Naive B cell (primary cell): Measurements from ENCODE around the gene MFNG. TPM values are rescaled to one million over a fixed set of nuclear protein-coding genes. Genes with fewer than 3 reads are reported as not detected.
"Not testable (repeated sequence)": the region's sequence is repeated elsewhere in the genome, so short reads cannot be mapped to it uniquely, and the experiment has no call there.

Source experiments
- ATAC-seq, 2 donors: fragments of 150-1000 bp; cut with Tn5 transposase; 2 replicates each; pipeline ENCODE4 v1.10.0; 2021; ENCODE audit warnings: low read depth in 2 of 2, mild to moderate bottlenecking in 2 of 2, moderate library complexity in 2 of 2
- DNase-seq: peaks from one replicate; pipeline ENCODE4 v3.0.0; 2022
- H3K27ac Mint-ChIP-seq, 6 donors: one replicate each; pipeline ENCODE4 v1.8.0; 2020 to 2022; ENCODE audit warnings: mild to moderate bottlenecking in 6 of 6, mixed read lengths in 6 of 6, moderate library complexity in 5 of 6, inconsistent platforms in 2 of 6
- H3K27me3 Mint-ChIP-seq, 3 donors: one replicate each; pipeline ENCODE4 v1.8.0; 2021 to 2022; ENCODE audit warnings: mixed read lengths in 3 of 3, mild to moderate bottlenecking in 1 of 3
- H3K36me3 Mint-ChIP-seq, 2 donors: one replicate each; pipeline ENCODE4 v1.8.0; 2020 to 2022; ENCODE audit warnings: mixed read lengths in 2 of 2, inconsistent platforms in 1 of 2, mild to moderate bottlenecking in 1 of 2
- H3K4me1 Mint-ChIP-seq, 3 donors: one replicate each; pipeline ENCODE4 v1.8.0; 2020 to 2022; ENCODE audit warnings: mixed read lengths in 3 of 3, inconsistent platforms in 1 of 3, mild to moderate bottlenecking in 1 of 3, moderate library complexity in 1 of 3
- H3K4me3 Mint-ChIP-seq, 8 donors: one replicate each; pipeline ENCODE4 v1.8.0; 2020 to 2022; ENCODE audit warnings: mild to moderate bottlenecking in 8 of 8, mixed read lengths in 8 of 8, moderate library complexity in 8 of 8, inconsistent platforms in 2 of 8
- H3K9me3 Mint-ChIP-seq, 7 donors: one replicate each; pipeline ENCODE4 v1.8.0; 2020 to 2022; ENCODE audit warnings: mixed read lengths in 7 of 7, mild to moderate bottlenecking in 5 of 7, inconsistent platforms in 2 of 7, moderate library complexity in 1 of 7
- polyA plus RNA-seq, 6 donors: library from polyadenylated mRNA; unstranded; fragments of 300-500 nt; fragmentation: Illumina TruSeq; gene quantifications; one replicate each; pipeline ENCODE4 v1.2.3, GENCODE V29; 2021; ENCODE audit warnings: low read depth in 6 of 6

Gene MFNG
- polyA plus RNA-seq, 6 donors from 2014 or later: 145 to 298 (median 186) TPM

DNA sequence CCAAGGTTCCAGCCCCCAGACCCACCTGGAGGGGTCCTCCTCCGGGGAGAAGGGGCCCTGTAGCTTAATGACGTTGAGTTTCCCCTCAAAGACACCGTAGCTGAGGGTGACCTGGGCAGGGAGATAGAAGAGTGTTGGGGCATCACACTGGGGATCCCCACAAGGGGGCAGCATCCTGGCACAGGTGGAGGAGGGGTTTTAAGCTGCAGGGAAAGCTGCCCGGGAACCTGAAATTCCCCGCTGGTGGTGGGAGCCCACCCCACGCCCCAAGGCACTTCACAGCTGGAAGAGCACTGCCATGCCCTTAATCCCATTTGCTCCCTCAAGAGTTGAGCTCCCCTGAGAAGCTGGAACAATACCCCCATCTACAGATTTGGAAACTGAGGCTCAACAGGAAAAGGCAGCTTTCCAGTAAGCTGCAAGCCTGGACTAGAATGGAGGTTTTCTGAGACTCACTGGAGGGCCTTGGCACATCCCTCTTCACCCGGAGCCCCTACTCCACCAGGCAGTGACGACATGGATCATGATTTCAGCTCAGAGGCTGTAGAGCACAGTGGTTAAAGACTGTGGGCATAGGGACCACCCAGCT lies 13.7 kb downstream of the MFNG start:
- Mint-ChIP-seq H3K36me3 (peaks cover 21 to 35% of the 10 kb centered on the region in 2 donors), H3K27me3 (no peaks in the 10 kb centered on the region), H3K4me3 (no peak overlapping the region), H3K27ac (no peak overlapping the region), H3K9me3 (no peaks in the 10 kb centered on the region), H3K4me1 (peaks cover 20 to 31% (median 25%) of the 10 kb centered on the region in 3 donors)
- ATAC-seq (no peak), DNase-seq (peak; percentile 17)

- H3K27me3 Mint-ChIP-seq: no peaks in the 10 kb centered on the region
- no peaks in the 10 kb centered on the region for H3K9me3 Mint-ChIP-seq
- peaks cover 21 to 35% of the 10 kb centered on the region in 2 donors for H3K36me3 Mint-ChIP-seq
- no peak overlapping the region for H3K4me3 Mint-ChIP-seq
- H3K4me1 Mint-ChIP-seq: peaks cover 20 to 31% (median 25%) of the 10 kb centered on the region in 3 donors
- ATAC-seq (no peak), DNase-seq (no peak)
- no peak overlapping the region for H3K27ac Mint-ChIP-seq
Observed at GRCh38 chr22:37471727-37472417, 14.3 kb downstream of the MFNG start.

DNA sequence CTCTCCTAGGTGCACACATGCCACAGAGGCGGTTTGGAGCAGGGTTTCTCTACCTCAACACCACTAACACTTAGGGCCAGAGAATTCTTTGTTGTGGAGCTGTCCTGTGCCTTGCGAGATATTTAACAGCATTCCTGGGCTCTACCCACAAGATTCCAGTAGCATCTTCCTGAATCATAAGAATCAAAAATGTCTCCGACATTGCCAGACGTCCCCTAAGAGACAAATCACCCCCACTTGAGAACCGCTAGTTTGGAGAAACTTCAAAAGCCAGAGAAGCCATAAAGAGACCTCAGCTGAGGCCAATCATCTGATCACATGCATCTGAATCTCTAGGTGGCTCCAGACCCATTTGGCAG lies 16.1 kb downstream of the MFNG start:
- Mint-ChIP-seq H3K4me1 (peaks cover 23 to 31% (median 31%) of the 10 kb centered on the region in 3 donors), H3K27me3 (no peaks in the 10 kb centered on the region), H3K4me3 (no peak overlapping the region), H3K36me3 (peaks cover 21 to 38% of the 10 kb centered on the region in 2 donors), H3K9me3 (no peaks in the 10 kb centered on the region), H3K27ac (no peak overlapping the region)
- no peak for DNase-seq
- no peak for ATAC-seq

- DNase-seq (no peak), ATAC-seq (no peak)
- Mint-ChIP-seq H3K4me1 (peaks cover 23 to 34% (median 31%) of the 10 kb centered on the region in 3 donors), H3K9me3 (no peaks in the 10 kb centered on the region), H3K27me3 (no peaks in the 10 kb centered on the region), H3K27ac (peak overlapping the region in 2 of 6 donors; percentile 50 to 69), H3K4me3 (no peak overlapping the region), H3K36me3 (peaks cover 21 to 42% of the 10 kb centered on the region in 2 donors)
Observed at GRCh38 chr22:37469416-37470086, 16.6 kb downstream of the MFNG start.

DNA sequence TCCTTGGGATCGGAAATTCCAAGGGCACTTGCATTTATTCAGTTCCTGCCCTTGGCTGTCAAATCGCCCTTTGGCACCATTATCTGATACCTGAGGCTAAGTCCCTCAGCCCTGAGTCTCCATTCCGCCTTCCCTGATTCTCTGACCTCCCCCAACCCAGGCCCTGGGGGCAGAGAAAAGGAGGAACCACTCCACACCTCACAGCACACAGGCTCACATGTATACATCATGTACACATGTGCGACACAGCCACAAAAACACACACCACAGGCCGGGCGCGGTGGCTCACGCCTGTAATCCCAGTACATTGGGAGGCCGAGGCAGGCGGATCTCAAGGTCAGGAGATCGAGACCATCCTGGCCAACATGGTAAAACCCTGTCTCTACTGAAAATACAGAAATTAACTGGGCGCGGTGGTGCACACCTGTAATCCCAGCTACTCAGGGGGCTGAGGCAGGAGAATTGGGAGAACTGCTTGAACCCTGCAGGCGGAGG lies 17.9 kb downstream of the MFNG start:
- H3K9me3 Mint-ChIP-seq, DNase-seq, H3K27me3 Mint-ChIP-seq: not testable (repeated sequence)
- H3K4me3 Mint-ChIP-seq: peak overlapping the region in 1 of 8 donors; percentile 57
- H3K4me1 Mint-ChIP-seq: peaks cover 28 to 38% (median 31%) of the 10 kb centered on the region in 3 donors
- peaks cover 21 to 42% of the 10 kb centered on the region in 2 donors for H3K36me3 Mint-ChIP-seq
- H3K27ac Mint-ChIP-seq: peak overlapping the region; percentile 25 to 92 (median 38)
- ATAC-seq: peak in 1 of 2 donors; percentile 52

DNA sequence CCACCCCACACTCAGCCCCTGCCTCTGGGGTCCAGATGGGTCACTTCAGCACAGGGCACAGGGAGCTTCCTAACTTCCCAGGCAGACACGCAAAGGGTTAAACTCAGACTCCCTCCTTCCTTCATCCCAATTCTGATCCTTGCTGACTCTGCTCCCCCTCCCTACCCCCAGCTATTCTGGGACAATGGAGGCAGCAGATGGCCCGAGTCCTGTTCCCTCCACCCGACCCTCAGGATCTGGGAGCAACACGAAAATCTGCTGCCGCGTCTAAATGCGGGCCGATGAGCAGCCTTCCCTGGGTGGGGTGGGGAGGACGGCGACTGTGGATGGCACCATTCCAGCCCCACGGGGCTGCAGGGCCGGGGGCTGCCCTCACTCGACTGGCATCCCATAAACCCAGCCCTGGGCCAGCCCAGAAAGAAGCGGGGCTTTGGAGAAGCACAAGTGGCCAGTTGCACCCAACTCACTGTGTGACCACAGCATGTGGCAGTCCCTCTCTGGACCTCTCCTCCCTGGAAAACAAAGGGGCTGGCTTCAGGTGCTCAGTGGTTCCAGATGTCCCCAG lies 18.7 kb downstream of the MFNG start:
- H3K4me3 Mint-ChIP-seq: no peak overlapping the region
- H3K36me3 Mint-ChIP-seq: peaks cover 21 to 42% of the 10 kb centered on the region in 2 donors
- peaks cover 25 to 41% (median 28%) of the 10 kb centered on the region in 3 donors for H3K4me1 Mint-ChIP-seq
- DNase-seq (no peak), ATAC-seq (no peak)
- no peaks in the 10 kb centered on the region for H3K9me3 Mint-ChIP-seq
- H3K27ac Mint-ChIP-seq: peak overlapping the region in 2 of 6 donors; percentile 43 to 44
- H3K27me3 Mint-ChIP-seq: no peaks in the 10 kb centered on the region

DNA sequence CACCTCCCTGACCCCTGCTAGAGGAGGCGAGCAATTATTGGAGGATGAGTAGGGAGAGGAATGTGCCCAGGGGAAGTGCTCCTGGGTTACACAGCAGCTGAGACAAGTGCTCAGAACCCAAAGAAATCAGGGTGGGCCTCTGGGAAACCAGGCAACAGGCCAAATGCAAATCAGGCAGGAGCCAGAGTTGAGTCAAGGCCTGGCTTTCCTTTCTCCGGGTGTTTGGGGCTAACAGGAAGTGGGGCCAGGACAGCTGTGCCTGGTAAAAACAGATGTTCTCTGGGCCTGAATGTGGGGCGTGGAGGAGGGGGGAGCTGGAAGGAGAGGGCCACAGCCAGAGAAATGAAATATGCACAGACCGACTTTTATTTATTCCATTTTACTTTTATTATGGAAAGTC lies 22.0 kb downstream of the MFNG start:
- Mint-ChIP-seq H3K4me3 (no peak overlapping the region), H3K36me3 (peaks cover 6 to 29% of the 10 kb centered on the region in 2 donors)
- ATAC-seq: no peak

DNA sequence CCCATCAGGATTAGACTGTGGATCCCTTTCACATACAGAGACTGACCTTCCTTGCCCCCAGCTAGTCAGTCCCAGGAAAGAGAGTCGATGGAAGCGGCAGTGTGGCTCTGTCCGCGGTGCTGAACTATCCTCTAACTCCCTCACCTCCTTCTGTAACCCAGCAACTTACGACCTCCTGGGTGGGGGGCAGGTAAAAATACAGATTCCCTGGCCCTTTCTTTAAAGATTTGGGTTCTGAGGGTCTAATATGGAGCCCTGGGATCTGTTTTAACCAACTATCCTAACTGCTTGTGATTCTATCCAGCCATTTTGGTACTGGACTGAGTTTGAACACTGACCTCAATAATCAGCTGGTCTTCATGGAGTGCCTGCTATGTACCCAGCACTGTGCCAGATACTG lies 23.2 kb downstream of the MFNG start:
- no peaks in the 10 kb centered on the region for H3K27me3 Mint-ChIP-seq
- no peak for ATAC-seq
- peak overlapping the region in 1 of 6 donors; percentile 6 for H3K27ac Mint-ChIP-seq
- H3K4me3 Mint-ChIP-seq: no peak overlapping the region
- H3K9me3 Mint-ChIP-seq: no peaks in the 10 kb centered on the region
- peaks cover 4 to 17% of the 10 kb centered on the region in 2 donors for H3K36me3 Mint-ChIP-seq
- DNase-seq: no peak
- H3K4me1 Mint-ChIP-seq: peaks cover 2 to 29% (median 16%) of the 10 kb centered on the region in 3 donors

More for the DNA sequence above, 22.0 kb downstream of the MFNG start:
- Mint-ChIP-seq H3K27me3 (no peaks in the 10 kb centered on the region), H3K27ac (peak overlapping the region in 2 of 6 donors; percentile 22 to 39), H3K9me3 (no peaks in the 10 kb centered on the region), H3K4me1 (peaks cover 12 to 37% (median 24%) of the 10 kb centered on the region in 3 donors)
- no peak for DNase-seq

DNA sequence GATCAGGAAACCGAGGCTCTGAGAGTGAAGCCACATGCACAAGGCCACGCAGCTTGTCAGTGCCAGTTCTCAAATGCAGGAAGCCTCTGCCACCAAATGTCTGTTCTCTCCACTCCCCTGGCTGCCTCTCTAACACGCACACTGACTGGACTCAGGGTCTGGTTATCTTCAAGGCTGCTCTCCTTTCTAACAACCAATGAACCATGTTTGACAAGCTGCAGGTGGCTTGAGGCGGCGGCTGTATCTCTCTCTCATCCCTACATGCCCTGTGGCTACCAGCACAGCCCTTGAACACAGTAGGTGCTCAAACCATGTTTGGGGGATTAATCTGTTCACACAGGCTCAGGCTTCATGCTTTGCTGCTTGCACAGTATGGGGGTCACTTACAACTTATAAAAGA lies 23.7 kb downstream of the MFNG start:
- DNase-seq: no peak
- H3K9me3 Mint-ChIP-seq: no peaks in the 10 kb centered on the region
- no peak overlapping the region for H3K4me3 Mint-ChIP-seq
- ATAC-seq: no peak
- H3K27ac Mint-ChIP-seq: no peak overlapping the region
- peaks cover 4 to 14% of the 10 kb centered on the region in 2 donors for H3K36me3 Mint-ChIP-seq
- peaks cover 3 to 28% (median 16%) of the 10 kb centered on the region in 3 donors for H3K4me1 Mint-ChIP-seq
- H3K27me3 Mint-ChIP-seq: no peaks in the 10 kb centered on the region

- H3K36me3 Mint-ChIP-seq: peaks cover 4 to 14% of the 10 kb centered on the region in 2 donors
- no peak for ATAC-seq
Observed at GRCh38 chr22:37461961-37462360, 24.2 kb downstream of the MFNG start.

DNA sequence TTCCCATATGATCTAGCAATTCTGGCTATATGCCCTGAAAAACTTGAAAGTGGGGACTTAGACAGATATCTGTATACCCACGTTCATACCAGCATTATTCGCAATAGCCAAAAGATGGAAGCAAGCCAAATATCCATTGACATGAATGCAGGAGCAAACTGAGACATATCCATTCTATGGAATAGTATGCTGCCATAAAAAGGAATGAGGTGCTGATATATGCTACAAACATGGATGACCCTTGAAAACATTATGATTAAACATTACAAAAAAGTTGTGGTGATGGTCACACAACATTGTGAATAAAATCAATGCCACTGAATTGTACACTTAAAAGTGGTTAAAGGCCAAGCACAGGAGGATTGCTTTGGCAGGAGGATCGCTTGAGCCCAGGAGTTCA lies 25.5 kb downstream of the MFNG start:
- peaks cover 0 to 4% (median 0%) of the 10 kb centered on the region in 3 donors for H3K27me3 Mint-ChIP-seq
- DNase-seq (no peak), ATAC-seq (no peak)
- H3K36me3 Mint-ChIP-seq: peaks cover 4 to 9% of the 10 kb centered on the region in 2 donors
- H3K4me3 Mint-ChIP-seq: no peak overlapping the region
- peaks cover 5 to 29% (median 14%) of the 10 kb centered on the region in 3 donors for H3K4me1 Mint-ChIP-seq
- H3K9me3 Mint-ChIP-seq: no peaks in the 10 kb centered on the region
- no peak overlapping the region for H3K27ac Mint-ChIP-seq

More at GRCh38 chr22:37461961-37462360, 24.2 kb downstream of the MFNG start:
- H3K27me3 Mint-ChIP-seq: peaks cover 0 to 4% (median 0%) of the 10 kb centered on the region in 3 donors
- H3K4me1 Mint-ChIP-seq: peaks cover 5 to 32% (median 16%) of the 10 kb centered on the region in 3 donors
- no peak for DNase-seq
- peak overlapping the region in 3 of 6 donors; percentile 15 to 71 (median 35) for H3K27ac Mint-ChIP-seq
- peak overlapping the region in 1 of 8 donors; percentile 16 for H3K4me3 Mint-ChIP-seq
- no peaks in the 10 kb centered on the region for H3K9me3 Mint-ChIP-seq

DNA sequence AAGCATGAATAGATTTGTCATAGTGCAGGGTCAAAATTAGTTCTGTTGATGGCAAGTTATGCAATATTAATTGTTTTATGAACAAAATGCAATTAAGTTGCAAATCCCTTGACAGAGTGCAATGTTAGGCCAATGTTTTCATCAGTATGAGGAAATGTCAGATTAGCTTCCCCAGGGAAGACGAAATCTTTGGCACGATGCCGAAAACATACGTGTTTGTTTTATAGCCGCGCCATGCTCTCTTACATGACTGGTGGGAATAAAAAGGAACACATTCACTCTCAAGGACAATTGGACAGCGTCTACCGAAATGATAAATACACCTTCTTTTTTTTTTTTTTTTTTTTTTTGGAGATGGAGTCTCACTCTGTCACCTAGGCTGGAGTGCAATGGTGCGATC lies 27.0 kb downstream of the MFNG start:
- Mint-ChIP-seq H3K4me3 (no peak overlapping the region), H3K27ac (no peak overlapping the region), H3K36me3 (peaks cover 0 to 4% of the 10 kb centered on the region in 2 donors), H3K9me3 (no peaks in the 10 kb centered on the region), H3K27me3 (peaks cover 0 to 4% (median 0%) of the 10 kb centered on the region in 3 donors), H3K4me1 (peaks cover 5 to 20% (median 10%) of the 10 kb centered on the region in 3 donors)
- DNase-seq: no peak
- ATAC-seq: no peak
